Hematopoietic multipotent progenitor cell treated with erythropoietin and hydrocortisone succinate and interleukin-3 and kit ligand, for 8 days (in vitro differentiated cells): ENCODE results near the gene RNF31.

ENCODE experiments used
- DNase-seq: peaks from one replicate; pipeline ENCODE4 v3.0.0-alpha.2; 2015

The RNF31 gene

GRCh38 chr14:24160850-24161804 lies 13.8 kb downstream of the RNF31 start, which contains the start of gene IRF9:
TSS of gene IRF9 (plus strand) at chr14:24161265. CDS start at chr14:24162145, 880 bp downstream.
- peak; percentile 98 for DNase-seq

- DNase-seq: no peak
Measured at GRCh38 chr14:24162093-24162492, 14.8 kb downstream of the RNF31 start.

- no peak for DNase-seq
Measured at GRCh38 chr14:24164518-24164991, 17.3 kb downstream of the RNF31 start.

GRCh38 chr14:24165785-24166184 lies 18.5 kb downstream of the RNF31 start:
- DNase-seq: no peak

GRCh38 chr14:24167469-24168114 lies 20.3 kb downstream of the RNF31 start:
- no peak for DNase-seq

- peak; percentile 97 for DNase-seq
Measured at GRCh38 chr14:24171422-24172260, 24.3 kb downstream of the RNF31 start, which contains the start of gene REC8. TSS of gene REC8 (plus strand) at chr14:24172080. CDS start at chr14:24172553, 473 bp downstream.

GRCh38 chr14:24172261-24172860 lies 25.1 kb downstream of the RNF31 start:
- DNase-seq: peak; percentile 36

- no peak for DNase-seq
Measured at GRCh38 chr14:24172871-24173281, 25.6 kb downstream of the RNF31 start.

GRCh38 chr14:24176599-24176998 lies 29.3 kb downstream of the RNF31 start:
- DNase-seq: no peak

GRCh38 chr14:24177041-24177825 lies 29.9 kb downstream of the RNF31 start:
- no peak for DNase-seq

GRCh38 chr14:24177891-24178290 lies 30.6 kb downstream of the RNF31 start:
- no peak for DNase-seq

GRCh38 chr14:24178399-24179178 lies 31.3 kb downstream of the RNF31 start:
- DNase-seq: no peak

GRCh38 chr14:24179294-24179960 lies 32.1 kb downstream of the RNF31 start:
- DNase-seq: no peak

- no peak for DNase-seq
Measured at GRCh38 chr14:24179961-24180796, 32.9 kb downstream of the RNF31 start.

- no peak for DNase-seq
Measured at GRCh38 chr14:24181371-24182077, 34.2 kb downstream of the RNF31 start.

- no peak for DNase-seq
Measured at GRCh38 chr14:24182110-24182882, 35.0 kb downstream of the RNF31 start.

- no peak for DNase-seq
Measured at GRCh38 chr14:24183014-24183481, 35.8 kb downstream of the RNF31 start.
